ENCODE measurements around the gene KATNAL1. TPM values are rescaled to one million over a fixed set of nuclear protein-coding genes. Genes with fewer than 3 reads are reported as not detected.

Gene KATNAL1
- total and polyA plus RNA-seq, 10 of the 15 experiments (the other 5 are each of a cell fraction or from before 2014, with no cell fraction given), result 6.5 to 18.7 (median 11.7) TPM

DNA sequence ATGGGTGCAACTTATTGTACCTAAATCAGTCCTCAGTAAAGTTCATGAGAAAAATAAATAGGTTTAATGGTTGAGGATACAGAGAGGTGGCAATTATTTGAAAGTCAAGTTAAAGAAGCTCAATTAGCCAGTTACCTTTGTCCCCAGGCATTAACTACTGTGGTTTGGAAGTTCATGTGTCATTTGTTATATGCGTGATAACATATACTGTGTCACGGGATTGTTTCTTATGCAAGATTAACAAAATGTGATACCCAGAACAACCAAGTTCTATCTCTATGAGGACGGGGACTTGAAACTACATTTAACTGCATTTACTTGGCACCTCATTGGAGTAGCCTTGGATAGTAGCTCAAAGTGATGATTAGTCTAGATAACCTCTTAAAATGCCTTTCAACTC is 13.9 kb upstream of the KATNAL1 start:
- no peak for FAIRE-seq
- TF ChIP-seq BCLAF1 (IDR thresholded peaks at IDR 0.05) (no peak), PBX3 (IDR thresholded peaks at IDR 0.05; ENCODE audit: insufficient replicate concordance, low read depth, low read length) (no peak), ZNF217 (IDR thresholded peaks at IDR 0.05) (no peak), MTA3 (IDR thresholded peaks at IDR 0.05; ENCODE audit: borderline replicate concordance, low read length) (no peak), FOXK2 (IDR thresholded peaks at IDR 0.05) (no peak), ZNF384 (IDR thresholded peaks at IDR 0.05; ENCODE audit: borderline replicate concordance, low read depth, low read length) (no peak), CHD1 (IDR thresholded peaks at IDR 0.05; ENCODE audit: low read depth, low read length) (no peak), TCF3 (IDR thresholded peaks at IDR 0.05; ENCODE audit: borderline replicate concordance, insufficient read depth, low read depth, low read length) (no peak), TCF7 (IDR thresholded peaks at IDR 0.05; ENCODE audit: borderline replicate concordance) (no peak), CBX5 (IDR thresholded peaks at IDR 0.05; ENCODE audit: low read depth) (no peak), SREBF1 (IDR thresholded peaks at IDR 0.05; ENCODE audit: low read length) (no peak), SMAD5 (IDR thresholded peaks at IDR 0.05; ENCODE audit: low read depth) (no peak)
- TF ChIP-seq, protein P1, sequence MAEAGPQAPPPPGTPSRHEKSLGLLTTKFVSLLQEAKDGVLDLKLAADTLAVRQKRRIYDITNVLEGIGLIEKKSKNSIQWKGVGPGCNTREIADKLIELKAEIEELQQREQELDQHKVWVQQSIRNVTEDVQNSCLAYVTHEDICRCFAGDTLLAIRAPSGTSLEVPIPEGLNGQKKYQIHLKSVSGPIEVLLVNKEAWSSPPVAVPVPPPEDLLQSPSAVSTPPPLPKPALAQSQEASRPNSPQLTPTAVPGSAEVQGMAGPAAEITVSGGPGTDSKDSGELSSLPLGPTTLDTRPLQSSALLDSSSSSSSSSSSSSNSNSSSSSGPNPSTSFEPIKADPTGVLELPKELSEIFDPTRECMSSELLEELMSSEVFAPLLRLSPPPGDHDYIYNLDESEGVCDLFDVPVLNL (IDR thresholded peaks at IDR 0.05; ENCODE audit: low read depth, low read length), result no peak
- H3K9me3 ChIP-seq (replicated peaks; ENCODE audit: control insufficient read depth, insufficient read depth, low read length), result no peaks in the 10 kb centered on the region

More for the DNA sequence above, 13.9 kb upstream of the KATNAL1 start:
- RAD21 ChIA-PET (ENCODE audit: unreplicated experiment), result no interaction called here
- H3K27me3 ChIP-seq (replicated peaks in 1 of 2; ENCODE audit: control insufficient read depth in 2 of 2, insufficient read depth in 2 of 2, low read length in 1 of 2), result no peaks in the 10 kb centered on the region
- intact Hi-C loops (cut with micrococcal nuclease; ENCODE audit: unreplicated experiment), result no loop called here
- H3K79me2 ChIP-seq (ENCODE audit: control insufficient read depth, insufficient read depth, low read length), result no peaks in the 10 kb centered on the region
- H3K4me1 ChIP-seq (ENCODE audit: control insufficient read depth, insufficient read depth, low read length), result peaks cover 6% of the 10 kb centered on the region
- CTCF ChIA-PET, result interaction anchor here (1.6 kb wide), 1 partner anchor 20 kb away, joined by 3 read pairs; no protein-coding TSS in a partner anchor
- SMC1A ChIA-PET (ENCODE audit: uncharacterized antibody, unreplicated experiment), result no interaction called here
- ATAC-seq, result no peak
- H3K9ac ChIP-seq (ENCODE audit: control insufficient read depth, insufficient read depth, low read length), result no peak overlapping the region
- DNase-seq (ENCODE audit: low read depth, low spot score), result no peak
- no peak overlapping the region for H3K4me3 ChIP-seq
- no peaks in the 10 kb centered on the region for H3K36me3 ChIP-seq (ENCODE audit: control insufficient read depth in 2 of 2, insufficient read depth in 2 of 2, low read length in 1 of 2)
- no TSS peak for BruUV-seq (replicated peaks)
- WGBS (ENCODE audit: insufficient coverage, insufficient replicate concordance, low lambda C conversion rate, missing lambda C conversion rate), result 87% methylated on average over 3 of the region's 3 CpGs
- POLR2A ChIA-PET, result no interaction called here
- no peak overlapping the region for H3K27ac ChIP-seq (ENCODE audit: control insufficient read depth, insufficient read depth)
- H2AFZ ChIP-seq (ENCODE audit: control insufficient read depth, low read depth, low read length), result no peak overlapping the region
- in situ Hi-C loops (cut with MboI), result no loop called here
- H4K20me1 ChIP-seq (ENCODE audit: control insufficient read depth, insufficient read depth), result no peaks in the 10 kb centered on the region
- no peak overlapping the region for H3K4me2 ChIP-seq (ENCODE audit: control insufficient read depth, insufficient read depth)
